Stomach smooth muscle (tissue), 2 donors: ENCODE results near the gene CGNL1.

Experiments
- H3K27ac ChIP-seq: one replicate; pipeline ENCODE4 v1.7.0; 2013; ENCODE audit warnings: mild to moderate bottlenecking, low read length, inconsistent platforms
- H3K27me3 ChIP-seq, 2 donors: one replicate each; pipeline ENCODE4 v1.7.0; 2013; ENCODE audit warnings: low read length in 2 of 2; ENCODE audit not compliant: insufficient read depth in 2 of 2, control insufficient read depth in 1 of 2
- H3K36me3 ChIP-seq, 2 donors: one replicate each; pipeline ENCODE4 v1.7.0; 2013; ENCODE audit warnings: low read length in 2 of 2; ENCODE audit not compliant: control insufficient read depth in 2 of 2, insufficient read depth in 2 of 2
- H3K4me1 ChIP-seq: one replicate; pipeline ENCODE4 v1.7.0; 2013; ENCODE audit warnings: low read length; ENCODE audit not compliant: control insufficient read depth, insufficient read depth
- H3K4me3 ChIP-seq, 2 donors: one replicate each; pipeline ENCODE4 v1.7.0; 2013; ENCODE audit warnings: low read length in 2 of 2
- H3K9ac ChIP-seq, 2 donors: one replicate each; pipeline ENCODE4 v1.7.0; 2013; ENCODE audit warnings: low read length in 2 of 2, mild to moderate bottlenecking in 1 of 2
- H3K9me3 ChIP-seq, 2 donors: one replicate each; pipeline ENCODE4 v1.7.0; 2013; ENCODE audit warnings: low read length in 2 of 2; ENCODE audit not compliant: control insufficient read depth in 2 of 2
- donor health status: healthy.
- donor health status: Pancreatic carcinoma.

CGNL1 gene

GRCh38 chr15:57495554-57496165, 119.4 kb downstream of the CGNL1 start:
- Histone ChIP-seq H3K36me3 (no peaks in the 10 kb centered on the region), H3K4me1 (peaks cover 14% of the 10 kb centered on the region), H3K27ac (no peak overlapping the region), H3K9me3 (no peaks in the 10 kb centered on the region), H3K27me3 (no peaks in the 10 kb centered on the region), H3K4me3 (no peak overlapping the region), H3K9ac (no peak overlapping the region)

- no peaks in the 10 kb centered on the region for H3K9me3 ChIP-seq
- peaks cover 20% of the 10 kb centered on the region for H3K4me1 ChIP-seq
- no peak overlapping the region for H3K9ac ChIP-seq
- H3K4me3 ChIP-seq: peak overlapping the region in 1 of 2 donors; percentile 3
- H3K36me3 ChIP-seq: no peaks in the 10 kb centered on the region
- no peaks in the 10 kb centered on the region for H3K27me3 ChIP-seq
- H3K27ac ChIP-seq: peak overlapping the region; percentile 55
Measured at GRCh38 chr15:57496594-57496945, 120.3 kb downstream of the CGNL1 start.

DNA sequence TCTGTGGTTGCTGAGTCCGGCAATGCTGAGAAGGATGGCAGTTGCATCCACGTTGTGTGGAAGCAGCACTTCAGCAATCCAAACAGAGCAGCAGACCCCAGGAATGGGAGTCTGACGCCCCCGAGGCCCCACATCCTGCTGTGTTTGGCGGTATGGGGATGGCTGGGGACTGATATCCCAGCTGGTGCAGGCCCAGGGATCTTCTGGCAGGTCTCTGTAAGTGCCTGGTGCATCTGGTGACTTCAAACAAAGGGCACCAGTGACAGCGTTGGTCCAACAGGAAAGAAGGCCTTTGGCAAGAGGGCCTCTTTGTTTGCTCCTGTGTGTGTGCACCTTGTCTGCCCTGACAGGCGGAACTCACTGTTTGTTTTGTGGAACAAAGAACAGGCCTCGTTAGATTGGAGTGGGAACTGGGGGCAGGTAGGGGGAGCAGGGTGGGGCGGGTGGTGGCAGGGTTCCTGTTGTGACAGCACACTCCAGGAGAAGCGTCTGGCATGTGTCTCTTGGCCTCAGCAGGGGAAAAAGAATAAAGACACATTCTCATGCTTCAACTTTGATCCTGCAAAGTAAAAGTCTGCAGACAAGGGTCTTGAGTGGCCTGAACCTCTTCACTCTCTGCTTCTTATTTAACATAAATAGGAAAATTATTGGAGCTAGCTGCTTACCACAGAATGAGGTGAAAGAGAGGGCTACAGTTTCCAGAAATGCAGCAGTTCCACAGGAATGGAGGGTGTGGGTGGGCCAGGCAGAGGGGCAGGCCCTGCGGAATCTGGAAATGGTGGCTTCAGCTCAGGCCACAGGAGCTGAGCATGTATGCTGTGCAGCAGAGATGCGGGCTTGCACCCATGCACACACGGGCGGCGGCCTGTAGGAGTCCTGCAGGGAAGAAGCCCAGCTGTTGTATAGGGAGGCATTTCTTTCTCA, 120.9 kb downstream of the CGNL1 start:
- H3K9me3 ChIP-seq: no peaks in the 10 kb centered on the region
- H3K9ac ChIP-seq: no peak overlapping the region
- peak overlapping the region in 1 of 2 donors; percentile 3 for H3K4me3 ChIP-seq
- H3K27ac ChIP-seq: peak overlapping the region; percentile 55
- no peaks in the 10 kb centered on the region for H3K36me3 ChIP-seq
- peaks cover 20% of the 10 kb centered on the region for H3K4me1 ChIP-seq
- no peaks in the 10 kb centered on the region for H3K27me3 ChIP-seq

DNA sequence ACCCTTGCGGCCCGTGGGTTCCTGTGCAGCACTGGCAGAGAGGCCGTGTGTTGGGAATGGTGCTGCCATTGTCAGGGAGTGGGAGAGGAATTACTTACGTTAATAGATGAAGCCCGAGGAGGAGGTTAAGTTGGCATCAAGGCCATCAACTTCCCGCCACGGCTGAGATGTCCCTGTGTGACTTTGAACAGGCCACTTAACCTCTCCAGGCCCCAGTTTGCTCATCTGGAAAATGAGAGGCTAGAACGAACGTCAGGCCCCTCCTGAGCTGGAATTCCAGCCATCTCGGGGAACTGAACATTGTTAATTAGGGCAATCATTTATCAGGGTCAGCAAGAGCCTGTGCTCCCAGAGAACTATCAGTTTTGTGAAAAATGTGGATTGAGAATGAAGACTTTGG, 124.0 kb downstream of the CGNL1 start:
- no peaks in the 10 kb centered on the region for H3K27me3 ChIP-seq
- no peak overlapping the region for H3K27ac ChIP-seq
- peaks cover 39% of the 10 kb centered on the region for H3K4me1 ChIP-seq
- no peaks in the 10 kb centered on the region for H3K9me3 ChIP-seq
- no peak overlapping the region for H3K4me3 ChIP-seq
- no peaks in the 10 kb centered on the region for H3K36me3 ChIP-seq
- H3K9ac ChIP-seq: no peak overlapping the region

DNA sequence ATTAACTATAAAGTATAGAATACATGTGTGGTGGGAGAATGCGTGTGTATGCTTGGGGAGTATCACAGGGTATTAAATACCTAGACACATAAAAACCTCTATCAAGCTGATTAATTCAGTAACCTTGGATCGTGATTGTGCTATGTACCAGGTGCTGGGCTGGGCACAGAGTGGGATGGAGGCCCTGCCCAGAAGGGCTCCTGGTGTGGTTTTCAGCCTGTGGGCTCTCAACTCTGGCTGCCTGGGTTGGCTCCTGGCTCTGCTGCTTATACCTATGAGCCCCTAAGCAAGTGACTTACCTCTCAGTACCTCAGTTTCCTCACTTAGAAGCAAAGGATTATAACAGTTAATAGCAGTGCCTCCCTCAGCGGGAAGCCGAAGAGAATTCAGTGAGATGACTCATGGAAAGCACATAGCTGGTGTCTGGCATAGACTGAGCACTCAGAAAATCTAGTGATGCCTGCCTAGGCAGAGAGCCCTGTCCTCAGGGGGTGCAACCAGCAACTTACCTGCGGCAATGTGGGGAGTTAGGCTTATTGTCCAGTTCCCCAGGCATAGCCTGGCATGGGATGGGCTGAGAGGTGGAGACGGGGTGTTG, 124.8 kb downstream of the CGNL1 start:
- no peak overlapping the region for H3K27ac ChIP-seq
- peaks cover 40% of the 10 kb centered on the region for H3K4me1 ChIP-seq
- H3K36me3 ChIP-seq: no peaks in the 10 kb centered on the region
- H3K9ac ChIP-seq: no peak overlapping the region
- H3K4me3 ChIP-seq: no peak overlapping the region
- no peaks in the 10 kb centered on the region for H3K27me3 ChIP-seq
- no peaks in the 10 kb centered on the region for H3K9me3 ChIP-seq

DNA sequence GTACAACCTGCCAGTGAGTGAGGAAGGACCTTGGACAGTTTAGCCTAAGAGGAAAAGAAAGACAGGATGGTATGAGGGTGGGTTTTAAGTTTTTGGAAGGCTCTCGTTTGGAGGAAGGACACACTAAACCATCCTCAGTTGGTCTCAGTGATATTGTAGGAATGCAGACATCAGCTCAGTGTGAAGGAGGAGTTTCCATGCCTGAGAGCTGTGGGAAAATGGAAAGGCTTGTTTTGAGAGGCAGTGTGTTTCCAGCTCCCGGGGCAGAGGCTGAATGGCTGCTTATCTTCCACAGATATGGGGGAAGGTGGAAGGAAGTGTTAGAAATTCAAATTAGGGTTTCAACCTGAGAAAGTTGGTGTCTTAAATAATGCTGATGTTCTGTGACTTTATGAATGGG, 125.8 kb downstream of the CGNL1 start:
- Histone ChIP-seq H3K9me3 (no peaks in the 10 kb centered on the region), H3K27me3 (no peaks in the 10 kb centered on the region), H3K27ac (peak overlapping the region; percentile 2), H3K36me3 (no peaks in the 10 kb centered on the region), H3K4me3 (no peak overlapping the region), H3K9ac (no peak overlapping the region), H3K4me1 (peaks cover 36% of the 10 kb centered on the region)

GRCh38 chr15:57503051-57503702, 126.9 kb downstream of the CGNL1 start:
- no peak overlapping the region for H3K27ac ChIP-seq
- H3K9me3 ChIP-seq: no peaks in the 10 kb centered on the region
- peaks cover 30% of the 10 kb centered on the region for H3K4me1 ChIP-seq
- H3K36me3 ChIP-seq: no peaks in the 10 kb centered on the region
- no peak overlapping the region for H3K4me3 ChIP-seq
- H3K9ac ChIP-seq: no peak overlapping the region
- no peaks in the 10 kb centered on the region for H3K27me3 ChIP-seq

GRCh38 chr15:57503911-57504598, 127.8 kb downstream of the CGNL1 start:
- Histone ChIP-seq H3K4me1 (peaks cover 33% of the 10 kb centered on the region), H3K27me3 (no peaks in the 10 kb centered on the region), H3K27ac (peak overlapping the region; percentile 66), H3K36me3 (no peaks in the 10 kb centered on the region), H3K4me3 (no peak overlapping the region), H3K9ac (no peak overlapping the region), H3K9me3 (no peaks in the 10 kb centered on the region)

- Histone ChIP-seq H3K36me3 (no peaks in the 10 kb centered on the region), H3K27me3 (no peaks in the 10 kb centered on the region), H3K9ac (no peak overlapping the region), H3K27ac (peak overlapping the region; percentile 66), H3K4me1 (peaks cover 38% of the 10 kb centered on the region), H3K9me3 (no peaks in the 10 kb centered on the region), H3K4me3 (no peak overlapping the region)
Measured at GRCh38 chr15:57504599-57504940, 128.3 kb downstream of the CGNL1 start.

- Histone ChIP-seq H3K27ac (peak overlapping the region; percentile 66), H3K9me3 (no peaks in the 10 kb centered on the region), H3K36me3 (no peaks in the 10 kb centered on the region), H3K4me1 (peaks cover 43% of the 10 kb centered on the region), H3K4me3 (no peak overlapping the region), H3K9ac (no peak overlapping the region), H3K27me3 (no peaks in the 10 kb centered on the region)
Measured at GRCh38 chr15:57505056-57505715, 128.9 kb downstream of the CGNL1 start.
